SK-N-SH treated with all-trans-retinoic acid at 6 μM for 48 hours (cell line): Measurements from ENCODE around the gene ZP1.

Experiments used
- CREB5 ChIP-seq: fragments of 250-450 bp; sonication (Bioruptor Pico); IDR thresholded peaks from 2 replicates; pipeline ENCODE4 v1.5.1; 2020; ENCODE audit warnings: low read depth, mild to moderate bottlenecking, moderate library complexity
- RARB ChIP-seq: fragments of 250-450 bp; sonication (Bioruptor Pico); IDR thresholded peaks from 2 replicates; pipeline ENCODE4 v1.8.0; 2021; ENCODE audit warnings: mild to moderate bottlenecking, moderate library complexity

DNA sequence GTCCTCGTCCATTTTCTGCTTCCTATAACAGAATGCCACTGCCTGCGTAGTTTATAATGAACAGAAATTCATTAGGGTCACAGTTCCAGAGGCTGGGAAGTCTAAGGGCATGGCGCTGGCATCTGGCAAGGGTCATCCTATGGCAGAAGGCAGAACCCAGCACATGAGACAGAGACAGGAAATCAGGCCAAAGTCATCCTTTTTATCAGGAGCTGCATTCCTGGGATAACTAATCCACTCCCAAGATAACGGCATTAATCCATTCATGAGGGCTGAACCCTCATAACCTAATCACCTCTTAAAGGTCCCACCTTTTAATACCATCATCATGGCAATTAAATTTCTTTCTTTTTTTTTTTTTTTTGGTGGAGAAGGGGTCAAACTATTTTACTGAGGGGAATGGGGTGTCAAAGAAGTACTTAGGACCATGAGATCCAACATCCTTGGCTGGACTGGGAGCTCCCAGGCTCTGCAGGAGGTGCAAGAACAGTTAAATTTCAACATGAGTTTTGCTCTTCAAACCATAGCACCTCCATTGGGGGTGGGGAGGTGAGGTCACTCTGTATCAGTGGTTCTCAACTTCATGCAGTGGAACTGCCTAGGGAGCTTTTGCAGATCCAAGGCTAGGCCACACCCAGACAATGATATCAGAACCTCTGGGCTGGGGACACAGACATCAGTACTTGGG lies 51.1 kb downstream of the ZP1 start:
- TF ChIP-seq RARB (CRISPR knock-in tag) (no peak), CREB5 (CRISPR knock-in tag) (no peak)
